IMR-90 (cell line): ENCODE data around the gene ATP1B3. TPM values are rescaled to one million over a fixed set of nuclear protein-coding genes. Genes with fewer than 3 reads are reported as not detected.

Source experiments
- ATAC-seq: fragments of 200-7000 bp; cut with Tn5 transposase; 2 replicates; pipeline ENCODE4 v1.9.1; 2020; ENCODE audit warnings: low read depth, mild to moderate bottlenecking, moderate library complexity
- BruUV-seq: library from RNA; stranded (reverse); fragments of 400-500 nt; replicated peaks from 2 replicates; lab custom pipeline; 2021; lab: Mats Ljungman, UMichigan
- CTCF ChIA-PET: fragments of 300-600 bp; formaldehyde crosslinking; extraction: SDS; loops from one replicate; lab custom pipeline; 2021; ENCODE audit warnings: antibody characterized with exemption; lab: Yijun Ruan, JAX
- POLR2A ChIA-PET: fragments of 300-600 bp; sonication (Branson Sonifier 250); formaldehyde crosslinking; loops from one replicate; lab custom pipeline; 2022; ENCODE audit warnings: antibody characterized with exemption; ENCODE audit not compliant: unreplicated experiment; lab: Charles Lee
- DNase-seq: peaks from one replicate; pipeline ENCODE4 v3.0.0; 2013
- H2AFZ ChIP-seq: replicated peaks from 2 replicates; pipeline ENCODE3; 2013; ENCODE audit warnings: low read length, mild to moderate bottlenecking; ENCODE audit not compliant: poor library complexity
- H2AK5ac ChIP-seq: 2 replicates; pipeline ENCODE4 v1.6.1; 2013; ENCODE audit warnings: low read depth, low read length, inconsistent platforms
- H2AK9ac ChIP-seq: replicated peaks from 2 replicates; pipeline ENCODE3; 2013; ENCODE audit warnings: mild to moderate bottlenecking, low read depth, low read length, moderate library complexity; ENCODE audit not compliant: poor library complexity
- H2BK120ac ChIP-seq: 2 replicates; pipeline ENCODE4 v1.6.1; 2013; ENCODE audit warnings: low read depth, low read length, inconsistent platforms
- H2BK15ac ChIP-seq: 3 replicates; pipeline ENCODE4 v1.6.1; 2013; ENCODE audit warnings: low read depth, low read length, inconsistent platforms
- H2BK20ac ChIP-seq: 2 replicates; pipeline ENCODE4 v1.6.1; 2013; ENCODE audit warnings: low read depth, mild to moderate bottlenecking, inconsistent platforms, low read length, moderate library complexity
- H2BK5ac ChIP-seq: 2 replicates; pipeline ENCODE4 v1.6.1; 2013; ENCODE audit warnings: mild to moderate bottlenecking, low read depth, low read length, inconsistent platforms; ENCODE audit not compliant: poor library complexity, severe bottlenecking
- H3K14ac ChIP-seq: replicated peaks from 2 replicates; pipeline ENCODE4 v1.6.1; 2013; ENCODE audit warnings: low read depth, low read length, inconsistent platforms
- H3K18ac ChIP-seq: 2 replicates; pipeline ENCODE4 v1.6.1; 2013; ENCODE audit warnings: low read depth, low read length, control low read depth
- H3K23ac ChIP-seq: 2 replicates; pipeline ENCODE4 v1.6.1; 2013; ENCODE audit warnings: low read depth, low read length, inconsistent platforms
- H3K27ac ChIP-seq: 2 replicates; pipeline ENCODE4 v1.5.1; 2013; ENCODE audit warnings: mild to moderate bottlenecking, control low read depth, low read length; ENCODE audit not compliant: insufficient read depth
- H3K27me3 ChIP-seq: 2 replicates; pipeline ENCODE4 v1.6.1; 2013; ENCODE audit warnings: low read length; ENCODE audit not compliant: control insufficient read depth, insufficient read depth
- H3K36me3 ChIP-seq: 2 replicates; pipeline ENCODE4 v1.6.1; 2013; ENCODE audit warnings: low read length, mixed read lengths; ENCODE audit not compliant: control insufficient read depth, insufficient read depth
- H3K4ac ChIP-seq: 2 replicates; pipeline ENCODE4 v1.6.1; 2013; ENCODE audit warnings: low read depth, low read length, inconsistent platforms
- H3K4me1 ChIP-seq: 2 replicates; pipeline ENCODE4 v1.6.1; 2013; ENCODE audit warnings: low read length, mixed read lengths; ENCODE audit not compliant: control insufficient read depth, insufficient read depth
- H3K4me2 ChIP-seq: 2 replicates; pipeline ENCODE4 v1.6.1; 2013; ENCODE audit warnings: low read depth, mild to moderate bottlenecking, control low read depth, low read length, moderate library complexity
- H3K4me3 ChIP-seq: 2 replicates; pipeline ENCODE4 v1.5.1; 2013; ENCODE audit warnings: low read depth, mild to moderate bottlenecking, control low read depth, low read length, moderate library complexity; ENCODE audit not compliant: insufficient read depth
- H3K56ac ChIP-seq: 2 replicates; pipeline ENCODE4 v1.6.1; 2013; ENCODE audit warnings: low read length, inconsistent platforms; ENCODE audit not compliant: insufficient read depth; ENCODE audit errors: extremely low read depth
- H3K79me1 ChIP-seq, 2 experiments: 2 replicates each; pipeline ENCODE4 v1.6.1; 2013; ENCODE audit warnings: low read length in 2 of 2, inconsistent platforms in 1 of 2, low read depth in 1 of 2
- H3K9ac ChIP-seq: 2 replicates; pipeline ENCODE4 v1.6.1; 2013; ENCODE audit warnings: low read depth, low read length, control low read depth
- H3K9me1 ChIP-seq: 2 replicates; pipeline ENCODE4 v1.6.1; 2013; ENCODE audit warnings: low read length, inconsistent platforms; ENCODE audit not compliant: insufficient read depth
- H3K9me3 ChIP-seq: 2 replicates; pipeline ENCODE4 v1.6.1; 2013; ENCODE audit warnings: low read length; ENCODE audit not compliant: control insufficient read depth, insufficient read depth
- H4K20me1 ChIP-seq: 2 replicates; pipeline ENCODE4 v1.6.1; 2013; ENCODE audit warnings: low read length, inconsistent platforms; ENCODE audit not compliant: insufficient read depth
- H4K5ac ChIP-seq: 2 replicates; pipeline ENCODE4 v1.6.1; 2013; ENCODE audit warnings: mild to moderate bottlenecking, low read depth, low read length, control low read depth
- H4K8ac ChIP-seq, 2 experiments: 2 replicates each; pipeline ENCODE4 v1.6.1; 2013; ENCODE audit warnings: low read depth in 2 of 2, low read length in 2 of 2, control low read depth in 1 of 2, inconsistent platforms in 1 of 2
- H4K91ac ChIP-seq: 2 replicates; pipeline ENCODE4 v1.6.1; 2013; ENCODE audit warnings: low read depth, low read length, inconsistent platforms; ENCODE audit not compliant: insufficient read depth
- MAZ ChIP-seq: IDR thresholded peaks from 2 replicates; pipeline ENCODE4 v1.6.1; 2012; ENCODE audit warnings: low read depth, mild to moderate bottlenecking, low read length, improper control_type of control experiment, moderate library complexity, borderline replicate concordance
- POLR2A ChIP-seq: IDR thresholded peaks from 2 replicates; pipeline ENCODE4 v1.6.1; 2012; ENCODE audit warnings: mild to moderate bottlenecking, low read depth, low read length
- RFX5 ChIP-seq: IDR thresholded peaks from 2 replicates; pipeline ENCODE4 v1.8.0; 2012; ENCODE audit warnings: low read depth, mild to moderate bottlenecking, low read length, moderate library complexity
- WGBS, 2 experiments: methylation state at CpG; one replicate each; pipeline versions ENCODE4 v1.1.5 to v1.1.7; 2013; ENCODE audit warnings: missing lambda C conversion rate in 2 of 2; ENCODE audit not compliant: insufficient read length in 1 of 2; ENCODE audit errors: extremely low coverage in 2 of 2; 5-methylcytosine and 5-hydroxymethylcytosine counted together
- dilution Hi-C: fragments of 300-500 bp; cut with HindIII; formaldehyde crosslinking; loops from one replicate; pipeline ENCODE4 v1.14.3; 2018; ENCODE audit warnings: low sequenced_read_pairs; ENCODE audit not compliant: unreplicated experiment
- in situ Hi-C: fragments of 300-500 bp; cut with MboI; formaldehyde crosslinking; loops from 3 replicates; pipeline ENCODE4 v1.14.3; 2019; ENCODE audit warnings: low sequenced_read_pairs, inconsistent platforms, mixed read lengths
- intact Hi-C: fragments of 100-400 bp; cut with micrococcal nuclease; formaldehyde crosslinking; loops from 2 replicates; pipeline ENCODE4 v1.10.0; 2022
- polyA plus RNA-seq, 3 experiments: library from polyadenylated mRNA; depleted of rRNA; stranded (reverse); fragments of >200 nt; gene quantifications; 2 replicates each; pipeline ENCODE4 v1.2.3, GENCODE V29; 2012; ENCODE audit warnings: low replicate concordance in 1 of 3
- total RNA-seq: library from RNA; depleted of rRNA; stranded (reverse); fragments of >200 nt; gene quantifications from 2 replicates; pipeline ENCODE4 v1.2.3, GENCODE V29; 2012
- TF ChIP-seq, protein P1 (sequence below): fragments of 150-350 bp; IDR thresholded peaks from 2 replicates; pipeline ENCODE4 v1.6.1; 2017; ENCODE audit warnings: mild to moderate bottlenecking, antibody characterized with exemption, low read length, low read depth

Gene ATP1B3
- total and polyA plus RNA-seq, 2 of the 4 experiments (the other 2 are of a cell fraction): 64.3 to 126 TPM

DNA sequence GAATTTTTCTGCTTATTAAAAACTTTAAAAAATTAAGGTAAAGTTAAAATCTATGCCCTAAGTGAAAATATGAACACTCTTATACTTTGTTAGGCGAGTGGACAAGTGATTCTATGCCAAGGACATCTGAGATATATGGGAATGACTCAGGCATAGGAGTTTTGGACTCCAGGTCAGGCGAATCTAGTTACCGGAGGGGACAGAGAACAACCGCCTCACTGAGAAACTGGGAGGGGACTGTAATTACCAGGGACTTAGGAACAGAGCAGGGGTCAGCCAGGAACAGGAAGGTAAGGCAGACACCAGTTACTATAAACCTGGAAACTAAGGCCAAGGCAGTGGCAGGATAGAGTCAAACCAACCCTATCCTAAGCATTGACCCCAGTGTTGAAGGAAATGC lies 16.8 kb upstream of the ATP1B3 start:
- intact Hi-C loops (no loop called here), dilution Hi-C loops (no loop called here), in situ Hi-C loops (no loop called here)
- no peaks in the 10 kb centered on the region for H3K36me3 ChIP-seq
- no peaks in the 10 kb centered on the region for H3K4me1 ChIP-seq
- no peaks in the 10 kb centered on the region; the same call in 1 of the 2 replicates for H3K27me3 ChIP-seq
- no peak overlapping the region for H3K4me2 ChIP-seq
- no peaks in the 10 kb centered on the region for H3K79me1 ChIP-seq
- H2AK9ac ChIP-seq: no peak overlapping the region
- TF ChIP-seq, protein P1, sequence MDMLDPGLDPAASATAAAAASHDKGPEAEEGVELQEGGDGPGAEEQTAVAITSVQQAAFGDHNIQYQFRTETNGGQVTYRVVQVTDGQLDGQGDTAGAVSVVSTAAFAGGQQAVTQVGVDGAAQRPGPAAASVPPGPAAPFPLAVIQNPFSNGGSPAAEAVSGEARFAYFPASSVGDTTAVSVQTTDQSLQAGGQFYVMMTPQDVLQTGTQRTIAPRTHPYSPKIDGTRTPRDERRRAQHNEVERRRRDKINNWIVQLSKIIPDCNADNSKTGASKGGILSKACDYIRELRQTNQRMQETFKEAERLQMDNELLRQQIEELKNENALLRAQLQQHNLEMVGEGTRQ: no peak
- TF ChIP-seq MAZ (no peak), RFX5 (no peak), POLR2A (no peak)
- WGBS, 2 experiments: no CpG with 5 or more reads among the region's 4 CpGs
- no peak overlapping the region for H2BK120ac ChIP-seq
- no TSS peak for BruUV-seq
- H2AFZ ChIP-seq: no peak overlapping the region
- no peak overlapping the region for H3K23ac ChIP-seq
- no peak overlapping the region for H2BK20ac ChIP-seq
- ATAC-seq: no peak
- no peak overlapping the region for H3K56ac ChIP-seq
- H3K9ac ChIP-seq: no peak overlapping the region
- CTCF ChIA-PET: no interaction called here
- no peaks in the 10 kb centered on the region for H3K9me1 ChIP-seq
- no peak for DNase-seq
- POLR2A ChIA-PET: no interaction called here
- no peak overlapping the region for H3K4me3 ChIP-seq
- no peak overlapping the region for H2BK5ac ChIP-seq
- H2AK5ac ChIP-seq: no peak overlapping the region
- H3K4ac ChIP-seq: no peak overlapping the region
- H3K27ac ChIP-seq: no peak overlapping the region
- H4K5ac ChIP-seq: no peak overlapping the region
- H4K91ac ChIP-seq: no peak overlapping the region
- H2BK15ac ChIP-seq: no peak overlapping the region
- no peak overlapping the region for H3K14ac ChIP-seq
- H4K20me1 ChIP-seq: no peaks in the 10 kb centered on the region
- H3K9me3 ChIP-seq: no peaks in the 10 kb centered on the region
- no peak overlapping the region for H3K18ac ChIP-seq
- H4K8ac ChIP-seq: no peak overlapping the region
